Measurements from ENCODE around the gene RASSF7. TPM values are rescaled to one million over a fixed set of nuclear protein-coding genes. Genes with fewer than 3 reads are reported as not detected.

RASSF7 gene
- total and polyA plus RNA-seq, 2 donors from 2014 or later: 106 to 108 TPM

DNA sequence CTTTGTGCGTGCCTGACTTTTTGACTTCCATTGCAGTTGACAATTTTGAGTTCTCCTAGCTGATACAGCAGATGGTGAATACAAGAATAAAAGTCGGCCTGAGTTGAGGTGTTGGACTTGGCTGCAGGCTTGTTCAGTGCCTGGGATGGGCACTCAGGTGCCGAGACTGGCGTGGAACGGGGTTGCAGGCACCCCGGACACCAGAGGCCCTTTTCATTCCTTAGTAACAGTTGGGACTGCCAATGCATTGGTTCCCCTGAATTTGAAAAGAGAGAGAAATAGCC, 16.8 kb downstream of the RASSF7 start:
- peak overlapping the region; percentile 84 to 87 (median 85) for H3K4me3 ChIP-seq (ENCODE audit: low read length in 3 of 3)
- peaks cover 0 to 45% (median 14%) of the 10 kb centered on the region in 3 donors for H3K4me1 ChIP-seq (ENCODE audit: control insufficient read depth in 2 of 3, insufficient read depth in 2 of 3, low read depth in 1 of 3, low read length in 3 of 3)
- H3K9ac ChIP-seq (ENCODE audit: low read length in 3 of 3): peak overlapping the region; percentile 48 to 96 (median 85)
- intact Hi-C loops (cut with DNase I): no loop called here
- H3K36me3 ChIP-seq (ENCODE audit: control insufficient read depth in 2 of 3, insufficient read depth in 3 of 3, low read length in 3 of 3): peaks cover 0 to 5% (median 2%) of the 10 kb centered on the region in 3 donors
- DNase-seq (no peak), FAIRE-seq (no peak)
- H3K27me3 ChIP-seq (ENCODE audit: control insufficient read depth, insufficient read depth, low read length): no peaks in the 10 kb centered on the region
- H3K27ac ChIP-seq (ENCODE audit: low read depth in 2 of 2, low read length in 2 of 2): no peak overlapping the region
- H3K9me3 ChIP-seq (ENCODE audit: control insufficient read depth in 2 of 3, insufficient read depth in 1 of 3, low read length in 3 of 3): no peaks in the 10 kb centered on the region
- TF ChIP-seq CTCF (IDR thresholded peaks at IDR 0.05; ENCODE audit: borderline replicate concordance, extremely low read depth, insufficient read depth): no peak

GRCh38 chr11:578276-579035, 17.7 kb downstream of the RASSF7 start:
- Histone ChIP-seq H3K27me3 (ENCODE audit: control insufficient read depth, insufficient read depth, low read length) (no peaks in the 10 kb centered on the region), H3K36me3 (ENCODE audit: control insufficient read depth in 2 of 3, insufficient read depth in 3 of 3, low read length in 3 of 3) (peaks cover 0 to 5% (median 3%) of the 10 kb centered on the region in 3 donors), H3K9ac (ENCODE audit: low read length in 3 of 3) (peak overlapping the region in 1 of 3 donors; percentile 85), H3K27ac (ENCODE audit: low read depth in 2 of 2, low read length in 2 of 2) (peak overlapping the region in 1 of 2 donors; percentile 22), H3K4me1 (ENCODE audit: control insufficient read depth in 2 of 3, insufficient read depth in 2 of 3, low read depth in 1 of 3, low read length in 3 of 3) (peaks cover 0 to 40% (median 12%) of the 10 kb centered on the region in 3 donors), H3K9me3 (ENCODE audit: control insufficient read depth in 2 of 3, insufficient read depth in 1 of 3, low read length in 3 of 3) (no peaks in the 10 kb centered on the region), H3K4me3 (ENCODE audit: low read length in 3 of 3) (peak overlapping the region in 1 of 3 donors; percentile 87)
- TF ChIP-seq CTCF (IDR thresholded peaks at IDR 0.05; ENCODE audit: borderline replicate concordance, extremely low read depth, insufficient read depth): no peak
- FAIRE-seq: no peak
- intact Hi-C loops (cut with DNase I): no loop called here
- DNase-seq: peak in 1 of 5 donors; percentile 34

- no peaks in the 10 kb centered on the region for H3K27me3 ChIP-seq (ENCODE audit: control insufficient read depth, insufficient read depth, low read length)
- no peak overlapping the region for H3K9ac ChIP-seq (ENCODE audit: low read length in 3 of 3)
- no peak for TF ChIP-seq CTCF (IDR thresholded peaks at IDR 0.05; ENCODE audit: borderline replicate concordance, extremely low read depth, insufficient read depth)
- FAIRE-seq (no peak), DNase-seq (no peak)
- H3K36me3 ChIP-seq (ENCODE audit: control insufficient read depth in 2 of 3, insufficient read depth in 3 of 3, low read length in 3 of 3): peaks cover 0 to 13% (median 10%) of the 10 kb centered on the region in 3 donors
- no peak overlapping the region for H3K27ac ChIP-seq (ENCODE audit: low read depth in 2 of 2, low read length in 2 of 2)
- no peaks in the 10 kb centered on the region for H3K9me3 ChIP-seq (ENCODE audit: control insufficient read depth in 2 of 3, insufficient read depth in 1 of 3, low read length in 3 of 3)
- intact Hi-C loops (cut with DNase I): no loop called here
- no peak overlapping the region for H3K4me3 ChIP-seq (ENCODE audit: low read length in 3 of 3)
- peaks cover 0 to 34% (median 11%) of the 10 kb centered on the region in 3 donors for H3K4me1 ChIP-seq (ENCODE audit: control insufficient read depth in 2 of 3, insufficient read depth in 2 of 3, low read depth in 1 of 3, low read length in 3 of 3)
These were observed 19.2 kb downstream of the RASSF7 start for GRCh38 chr11:579830-580601.
